T47D (cell line): ENCODE data around the gene ARHGAP45.

Experiments used
- DNase-seq, 2 experiments: peaks; one replicate each; pipeline versions ENCODE4 v3.0.0 to v3.0.0-alpha.2; 2011 to 2012; ENCODE audit warnings: low read depth in 1 of 2, low spot score in 1 of 2
- JUND ChIP-seq: IDR thresholded peaks from 2 replicates; pipeline ENCODE4 v1.6.1; 2012; ENCODE audit warnings: low read depth
- in situ Hi-C: cut with HindIII; loops from 2 replicates; pipeline ENCODE4 v1.10.0; 2016; ENCODE audit warnings: low sequenced_read_pairs, low pct_unique_long_range_greater_than_20kb

The ARHGAP45 gene

GRCh38 chr19:1084024-1084868 is 17.3 kb downstream of the ARHGAP45 start:
- in situ Hi-C loops = no loop called here
- TF ChIP-seq JUND = no peak
- no peak for DNase-seq

DNA sequence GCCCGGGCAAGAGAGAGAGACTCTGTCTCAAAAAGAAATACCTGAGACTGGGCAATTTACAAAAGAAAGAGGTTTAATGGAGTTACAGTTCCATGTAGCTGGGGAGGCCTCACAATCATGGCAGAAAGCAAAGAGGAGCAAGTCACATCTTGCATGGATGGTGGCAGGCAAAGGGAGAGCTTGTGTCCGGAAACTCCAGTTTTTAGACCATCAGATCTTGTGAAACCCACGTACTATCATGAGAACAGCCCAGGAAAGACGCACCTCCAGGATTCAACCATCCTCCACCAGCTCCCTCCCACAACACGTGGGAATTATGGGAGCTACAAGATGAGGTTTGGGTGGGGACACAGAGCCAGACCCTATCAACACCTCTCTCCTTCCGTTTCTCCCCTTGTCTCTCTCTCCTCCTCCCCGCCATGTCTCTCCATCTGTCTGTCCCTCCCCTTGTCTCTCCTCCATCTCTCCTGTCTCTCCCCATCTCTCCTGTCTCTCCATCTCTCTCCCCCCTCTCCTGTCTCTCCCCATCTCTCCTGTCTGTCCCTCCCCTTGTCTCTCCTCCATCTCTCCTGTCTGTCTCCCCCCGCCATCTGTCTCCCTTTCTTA is 18.2 kb downstream of the ARHGAP45 start:
- TF ChIP-seq JUND = no peak
- no peak for DNase-seq
- in situ Hi-C loops = no loop called here

- no peak for TF ChIP-seq JUND
- in situ Hi-C loops = no loop called here
- no peak for DNase-seq
These were observed 18.9 kb downstream of the ARHGAP45 start for GRCh38 chr19:1085676-1086442.

- DNase-seq = no peak
- TF ChIP-seq JUND = no peak
- in situ Hi-C loops = no loop called here
These were observed 19.6 kb downstream of the ARHGAP45 start for GRCh38 chr19:1086613-1087012.

GRCh38 chr19:1087813-1088415 is 20.9 kb downstream of the ARHGAP45 start:
- in situ Hi-C loops = no loop called here
- DNase-seq = no peak
- no peak for TF ChIP-seq JUND

GRCh38 chr19:1088416-1089010 is 21.5 kb downstream of the ARHGAP45 start:
- no peak for DNase-seq
- TF ChIP-seq JUND = no peak
- in situ Hi-C loops = no loop called here

GRCh38 chr19:1089126-1089771 is 22.3 kb downstream of the ARHGAP45 start:
- TF ChIP-seq JUND = no peak
- DNase-seq = no peak
- in situ Hi-C loops = no loop called here

- in situ Hi-C loops = no loop called here
- no peak for TF ChIP-seq JUND
- DNase-seq = no peak
These were observed 22.9 kb downstream of the ARHGAP45 start for GRCh38 chr19:1089891-1090290.

GRCh38 chr19:1090731-1091543 is 24.0 kb downstream of the ARHGAP45 start:
- TF ChIP-seq JUND = no peak
- in situ Hi-C loops = no loop called here
- no peak for DNase-seq

GRCh38 chr19:1091544-1092175 is 24.7 kb downstream of the ARHGAP45 start:
- no peak for TF ChIP-seq JUND
- in situ Hi-C loops = no loop called here
- DNase-seq = no peak

DNA sequence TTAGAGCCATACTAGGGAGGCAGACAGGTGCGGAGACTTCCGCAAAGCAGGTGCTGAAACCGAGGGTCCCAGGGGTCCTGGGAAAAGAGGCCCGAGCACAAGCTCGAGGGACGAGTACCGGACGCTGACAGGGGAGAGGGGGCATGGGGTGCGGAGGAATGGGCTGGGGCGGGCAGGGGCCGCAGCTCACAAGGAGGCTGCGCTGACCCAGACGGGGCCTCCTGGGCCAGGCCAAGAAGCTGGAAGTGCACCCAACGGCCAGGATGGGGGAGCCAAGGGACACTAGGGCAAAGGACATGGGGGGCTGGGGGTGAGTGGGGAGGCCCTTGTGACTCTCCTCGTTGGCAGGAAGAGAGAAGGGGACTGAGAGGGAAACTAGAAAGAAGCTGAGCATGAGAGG is 26.4 kb downstream of the ARHGAP45 start:
- in situ Hi-C loops = no loop called here

More for the DNA sequence above, 26.4 kb downstream of the ARHGAP45 start:
- DNase-seq = no peak
- no peak for TF ChIP-seq JUND
